AG04450 (cell line): ENCODE results near the gene CACNA1C. TPM values are rescaled to one million over a fixed set of nuclear protein-coding genes. Genes with fewer than 3 reads are reported as not detected.
A peak's percentile ranks its signal among the peaks of the same experiment; 100 is the strongest.

Experiments used
- CTCF ChIA-PET: fragments of 300-600, 350-600 bp; formaldehyde crosslinking; extraction: SDS; loops from one replicate; lab custom pipeline; 2022; ENCODE audit warnings: antibody characterized with exemption, inconsistent platforms; lab: Charles Lee
- POLR2A ChIA-PET: fragments of 350-600 bp; formaldehyde crosslinking; extraction: SDS; loops from one replicate; lab custom pipeline; 2021; ENCODE audit warnings: antibody characterized with exemption, inconsistent platforms; lab: Yijun Ruan, JAX
- DNase-seq: peaks from one replicate; pipeline ENCODE4 v3.0.0-alpha.2; 2011; ENCODE audit warnings: low read depth, low spot score
- H3K27ac ChIP-seq: one replicate; pipeline ENCODE4 v1.5.1; 2012; ENCODE audit warnings: low read depth, low read length, control low read depth
- H3K27me3 ChIP-seq: one replicate; pipeline ENCODE4 v1.6.0; 2012; ENCODE audit warnings: low read length; ENCODE audit not compliant: control insufficient read depth, insufficient read depth
- H3K4me3 ChIP-seq: 2 replicates; pipeline ENCODE4 v1.5.1; 2011; ENCODE audit warnings: mild to moderate bottlenecking, low read depth, low read length, control low read depth
- H3K9me3 ChIP-seq: 2 replicates; pipeline ENCODE4 v1.5.1; 2012; ENCODE audit warnings: low read length; ENCODE audit not compliant: control insufficient read depth, insufficient read depth
- polyA plus RNA-seq: library from polyadenylated mRNA; depleted of rRNA; stranded (reverse); fragments of >200 nt; gene quantifications from 2 replicates; pipeline ENCODE4 v1.2.3, GENCODE V29; 2011
- TF ChIP-seq, protein P1 (sequence below): IDR thresholded peaks from 2 replicates; pipeline ENCODE4 v1.5.1; 2011; ENCODE audit warnings: low read depth, low read length, control low read depth, inconsistent platforms

Gene CACNA1C
- polyA plus RNA-seq, 1 experiment = 5.9 TPM

- ChIA-PET POLR2A (interaction anchor here (1.5 kb wide), 1 partner anchor 25 kb away, joined by 4 read pairs; no protein-coding TSS in a partner anchor), CTCF (interaction anchor here (0.9 to 1.4 kb wide), 2 partner anchors 33 to 168 kb away, joined by 3 to 4 read pairs; no protein-coding TSS in a partner anchor)
- peak; percentile 55 for DNase-seq
- Histone ChIP-seq H3K27ac (peak overlapping the region; percentile 61), H3K9me3 (no peaks in the 10 kb centered on the region), H3K27me3 (no peaks in the 10 kb centered on the region), H3K4me3 (no peak overlapping the region)
- TF ChIP-seq, protein P1, sequence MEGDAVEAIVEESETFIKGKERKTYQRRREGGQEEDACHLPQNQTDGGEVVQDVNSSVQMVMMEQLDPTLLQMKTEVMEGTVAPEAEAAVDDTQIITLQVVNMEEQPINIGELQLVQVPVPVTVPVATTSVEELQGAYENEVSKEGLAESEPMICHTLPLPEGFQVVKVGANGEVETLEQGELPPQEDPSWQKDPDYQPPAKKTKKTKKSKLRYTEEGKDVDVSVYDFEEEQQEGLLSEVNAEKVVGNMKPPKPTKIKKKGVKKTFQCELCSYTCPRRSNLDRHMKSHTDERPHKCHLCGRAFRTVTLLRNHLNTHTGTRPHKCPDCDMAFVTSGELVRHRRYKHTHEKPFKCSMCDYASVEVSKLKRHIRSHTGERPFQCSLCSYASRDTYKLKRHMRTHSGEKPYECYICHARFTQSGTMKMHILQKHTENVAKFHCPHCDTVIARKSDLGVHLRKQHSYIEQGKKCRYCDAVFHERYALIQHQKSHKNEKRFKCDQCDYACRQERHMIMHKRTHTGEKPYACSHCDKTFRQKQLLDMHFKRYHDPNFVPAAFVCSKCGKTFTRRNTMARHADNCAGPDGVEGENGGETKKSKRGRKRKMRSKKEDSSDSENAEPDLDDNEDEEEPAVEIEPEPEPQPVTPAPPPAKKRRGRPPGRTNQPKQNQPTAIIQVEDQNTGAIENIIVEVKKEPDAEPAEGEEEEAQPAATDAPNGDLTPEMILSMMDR = no peak
Observed at GRCh38 chr12:2615665-2616402, 563.0 kb downstream of the CACNA1C start.

GRCh38 chr12:2616763-2617162, 564.0 kb downstream of the CACNA1C start:
- no peak for DNase-seq
- no peak overlapping the region for H3K27ac ChIP-seq
- TF ChIP-seq, protein P1 = no peak
- H3K4me3 ChIP-seq = no peak overlapping the region
- ChIA-PET POLR2A (no interaction called here), CTCF (no interaction called here)
- H3K9me3 ChIP-seq = no peaks in the 10 kb centered on the region
- no peaks in the 10 kb centered on the region for H3K27me3 ChIP-seq

GRCh38 chr12:2617365-2617764, 564.6 kb downstream of the CACNA1C start:
- Histone ChIP-seq H3K4me3 (no peak overlapping the region), H3K27me3 (no peaks in the 10 kb centered on the region), H3K9me3 (no peaks in the 10 kb centered on the region), H3K27ac (no peak overlapping the region)
- TF ChIP-seq, protein P1 = no peak
- POLR2A ChIA-PET = no interaction called here
- DNase-seq = no peak
- CTCF ChIA-PET = no interaction called here

GRCh38 chr12:2618291-2618995, 565.7 kb downstream of the CACNA1C start:
- H3K4me3 ChIP-seq = no peak overlapping the region

More at GRCh38 chr12:2618291-2618995, 565.7 kb downstream of the CACNA1C start:
- no peak for DNase-seq
- ChIA-PET POLR2A (no interaction called here), CTCF (no interaction called here)
- Histone ChIP-seq H3K27ac (no peak overlapping the region), H3K27me3 (no peaks in the 10 kb centered on the region), H3K9me3 (no peaks in the 10 kb centered on the region)
- TF ChIP-seq, protein P1 = no peak
